GM21619 (cell line): ENCODE measurements around the gene IKZF4.

Source experiments
- ATAC-seq: cut with Tn5 transposase; IDR thresholded peaks from one replicate; pipeline ENCODE4 v1.9.1; 2021; ENCODE audit not compliant: unreplicated experiment

IKZF4 gene

GRCh38 chr12:56081393-56082347 lies 60.8 kb downstream of the IKZF4 start:
- ATAC-seq: no peak

GRCh38 chr12:56082382-56082781 lies 61.5 kb downstream of the IKZF4 start:
- ATAC-seq: no peak

- ATAC-seq: no peak
Measured at GRCh38 chr12:56082967-56083366, 62.1 kb downstream of the IKZF4 start.

- ATAC-seq: no peak
Measured at GRCh38 chr12:56084958-56085543, 64.2 kb downstream of the IKZF4 start.

GRCh38 chr12:56086096-56086495 lies 65.3 kb downstream of the IKZF4 start:
- ATAC-seq: no peak

GRCh38 chr12:56086608-56087007 lies 65.8 kb downstream of the IKZF4 start:
- no peak for ATAC-seq

- no peak for ATAC-seq
Measured at GRCh38 chr12:56087220-56087619, 66.4 kb downstream of the IKZF4 start.
